HG02870 (cell line): ENCODE measurements around the gene SYNE1.
"Not testable (repeated sequence)": the region's sequence is repeated elsewhere in the genome, so short reads cannot be mapped to it uniquely, and the experiment has no call there.

Experiments
- ATAC-seq: cut with Tn5 transposase; IDR thresholded peaks from one replicate; pipeline ENCODE4 v1.9.1; 2021; ENCODE audit warnings: mild to moderate bottlenecking, moderate library complexity; ENCODE audit not compliant: unreplicated experiment

Gene SYNE1

GRCh38 chr6:152435816-152436215, 201.3 kb downstream of the SYNE1 start:
- no peak for ATAC-seq

- no peak for ATAC-seq
These were observed 204.4 kb downstream of the SYNE1 start for GRCh38 chr6:152432758-152433157.

GRCh38 chr6:152428126-152428525, 209.0 kb downstream of the SYNE1 start:
- no peak for ATAC-seq

- ATAC-seq, result no peak
These were observed 210.9 kb downstream of the SYNE1 start for GRCh38 chr6:152426276-152426675.

- peak; percentile 42 for ATAC-seq
These were observed 213.7 kb downstream of the SYNE1 start for GRCh38 chr6:152423216-152424103.

GRCh38 chr6:152421496-152421895, 215.7 kb downstream of the SYNE1 start:
- ATAC-seq, result not testable (repeated sequence)

GRCh38 chr6:152420696-152421095, 216.5 kb downstream of the SYNE1 start:
- ATAC-seq, result no peak

- ATAC-seq, result no peak
These were observed 218.6 kb downstream of the SYNE1 start for GRCh38 chr6:152418551-152418950.

- no peak for ATAC-seq
These were observed 220.5 kb downstream of the SYNE1 start for GRCh38 chr6:152416652-152417051.

GRCh38 chr6:152404936-152405595, 232.1 kb downstream of the SYNE1 start:
- no peak for ATAC-seq

- no peak for ATAC-seq
These were observed 232.9 kb downstream of the SYNE1 start for GRCh38 chr6:152404086-152404857.

- ATAC-seq, result no peak
These were observed 234.4 kb downstream of the SYNE1 start for GRCh38 chr6:152402791-152403190.

GRCh38 chr6:152401978-152402377, 235.2 kb downstream of the SYNE1 start:
- ATAC-seq, result no peak

GRCh38 chr6:152399399-152399798, 237.8 kb downstream of the SYNE1 start:
- ATAC-seq, result no peak

GRCh38 chr6:152398993-152399392, 238.2 kb downstream of the SYNE1 start:
- no peak for ATAC-seq

- no peak for ATAC-seq
These were observed 238.8 kb downstream of the SYNE1 start for GRCh38 chr6:152398316-152398715.

GRCh38 chr6:152394303-152394702, 242.9 kb downstream of the SYNE1 start:
- no peak for ATAC-seq

- no peak for ATAC-seq
These were observed 245.8 kb downstream of the SYNE1 start for GRCh38 chr6:152391179-152391880.

GRCh38 chr6:152387091-152387490, 250.1 kb downstream of the SYNE1 start:
- ATAC-seq, result no peak

- ATAC-seq, result no peak
These were observed 251.0 kb downstream of the SYNE1 start for GRCh38 chr6:152386131-152386530.
